ENCODE measurements around the gene ZNF555.

Gene ZNF555

GRCh38 chr19:2807379-2808128, 33.7 kb upstream of the ZNF555 start:
- DNase-seq: no peak

- DNase-seq: no peak
Measured at GRCh38 chr19:2808129-2808941, 32.9 kb upstream of the ZNF555 start.

GRCh38 chr19:2809387-2810140, 31.7 kb upstream of the ZNF555 start:
- DNase-seq: no peak

- DNase-seq: no peak
Measured at GRCh38 chr19:2810141-2811091, 30.9 kb upstream of the ZNF555 start.

- no peak for DNase-seq
Measured at GRCh38 chr19:2811221-2811722, 30.0 kb upstream of the ZNF555 start.

GRCh38 chr19:2811735-2812413, 29.4 kb upstream of the ZNF555 start:
- no peak for DNase-seq

GRCh38 chr19:2812414-2813234, 28.7 kb upstream of the ZNF555 start:
- no peak for DNase-seq

GRCh38 chr19:2813235-2814160, 27.8 kb upstream of the ZNF555 start:
- DNase-seq: no peak

- DNase-seq: no peak
Measured at GRCh38 chr19:2814426-2814825, 26.8 kb upstream of the ZNF555 start.

- no peak for DNase-seq
Measured at GRCh38 chr19:2815191-2815614, 26.1 kb upstream of the ZNF555 start.

GRCh38 chr19:2815923-2816322, 25.4 kb upstream of the ZNF555 start:
- no peak for DNase-seq

GRCh38 chr19:2816641-2817040, 24.6 kb upstream of the ZNF555 start:
- DNase-seq: no peak

GRCh38 chr19:2817237-2817829, 23.9 kb upstream of the ZNF555 start:
- DNase-seq: peak; percentile 7

- peak; percentile 93 for DNase-seq
Measured at GRCh38 chr19:2819540-2820111, 21.6 kb upstream of the ZNF555 start, which contains the start of gene ZNF554. ZNF554 (plus strand) TSS chr19:2819868; CDS start chr19:2820072, 204 bp downstream.

GRCh38 chr19:2820112-2820702, 21.1 kb upstream of the ZNF555 start:
- no peak for DNase-seq

- no peak for DNase-seq
Measured at GRCh38 chr19:2822846-2823245, 18.4 kb upstream of the ZNF555 start.

GRCh38 chr19:2823646-2824045, 17.6 kb upstream of the ZNF555 start:
- no peak for DNase-seq

- DNase-seq: no peak
Measured at GRCh38 chr19:2824129-2824528, 17.1 kb upstream of the ZNF555 start.
